Measurements from ENCODE around the gene LRRK1. TPM values are rescaled to one million over a fixed set of nuclear protein-coding genes. Genes with fewer than 3 reads are reported as not detected.

Gene LRRK1
- polyA plus RNA-seq, 1 donor: 3.0 TPM

DNA sequence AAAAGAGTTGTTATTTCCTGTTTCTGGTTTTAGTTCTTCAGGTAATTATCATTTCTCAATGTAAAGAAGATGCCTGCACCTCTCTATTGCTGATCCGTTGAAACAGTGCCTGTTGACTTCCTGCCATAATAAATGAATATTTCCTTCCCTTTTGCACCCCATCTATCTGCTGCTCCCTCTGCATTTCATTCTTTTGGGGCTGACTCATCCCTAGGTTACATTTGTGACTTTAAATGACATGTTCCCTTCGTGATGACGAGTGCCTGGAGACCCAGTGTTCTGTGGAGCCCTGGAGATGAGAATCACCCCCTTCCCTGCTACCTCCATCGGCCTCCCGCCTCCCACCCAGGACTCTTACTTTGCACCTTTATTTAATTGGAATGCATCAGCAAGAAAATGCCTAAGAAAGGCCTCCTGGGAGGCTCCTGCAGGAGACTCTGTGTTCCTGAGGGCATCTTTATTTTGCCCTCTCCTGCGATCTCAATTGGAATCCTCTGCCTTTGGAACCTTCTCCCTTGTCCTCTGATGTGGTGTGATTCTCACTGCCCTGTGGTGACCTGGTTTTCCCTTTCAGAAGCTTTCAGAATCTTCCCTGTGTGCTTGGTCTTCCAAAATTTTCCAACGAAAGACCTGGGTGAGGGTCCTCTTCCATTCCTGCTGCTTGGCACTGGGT is 13.7 kb downstream of the LRRK1 start:
- no peak for DNase-seq

DNA sequence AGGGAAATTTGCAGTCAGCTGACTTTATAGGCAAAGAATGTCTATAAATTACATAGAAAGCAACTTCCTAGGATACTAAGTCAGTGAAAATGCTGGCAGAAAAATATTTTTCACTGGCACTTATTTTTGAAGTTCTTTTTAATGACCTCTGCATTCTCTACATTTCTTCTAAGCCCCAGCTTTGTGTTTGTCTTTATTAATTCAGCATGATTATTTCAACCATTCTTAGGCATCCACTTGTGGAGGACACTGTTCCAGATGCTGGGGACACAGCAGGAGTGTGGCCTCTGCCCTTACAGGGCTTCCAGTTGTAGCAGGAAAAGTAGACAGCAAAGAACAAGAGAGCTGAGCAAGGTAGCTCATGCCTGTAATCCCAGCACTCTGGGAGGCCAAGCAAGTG is 15.0 kb downstream of the LRRK1 start:
- no peak for DNase-seq

DNA sequence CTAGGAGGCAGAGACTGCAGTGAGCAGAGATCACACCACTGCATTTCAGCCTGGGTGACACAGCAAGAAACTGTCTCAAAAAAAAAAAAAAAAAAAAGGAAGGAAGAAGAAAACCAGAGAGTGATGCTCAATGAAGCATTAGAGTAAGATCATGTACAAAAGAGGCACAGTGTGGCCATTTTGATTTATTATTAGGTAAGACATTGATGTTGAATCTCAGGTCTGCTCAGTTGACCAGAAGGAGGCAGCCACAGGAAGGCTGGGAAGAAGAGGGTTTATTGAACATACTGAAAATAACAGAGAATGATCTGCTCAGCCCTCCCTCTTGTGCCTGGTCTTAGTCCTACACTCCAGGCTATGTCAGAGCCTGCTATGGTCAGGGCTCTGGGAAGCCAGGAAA is 15.6 kb downstream of the LRRK1 start:
- no peak for DNase-seq

DNA sequence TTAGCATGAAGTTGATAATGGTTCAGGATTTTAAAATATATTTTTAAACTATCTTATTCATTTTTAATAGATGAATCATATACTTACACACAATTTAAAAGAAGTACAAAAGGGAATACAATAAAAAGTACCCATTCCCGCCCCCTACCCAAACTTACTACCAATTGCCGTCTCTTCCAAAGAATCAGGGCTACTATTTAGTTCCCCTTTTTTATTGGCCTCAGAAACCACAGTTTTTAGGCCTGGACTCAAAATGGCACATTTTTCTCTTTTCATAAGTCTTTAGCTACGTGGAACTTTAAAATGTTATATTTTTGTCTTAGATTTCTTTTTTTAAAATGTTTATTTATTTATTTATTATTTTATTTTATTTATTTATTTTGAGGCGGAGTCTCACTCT is 18.0 kb downstream of the LRRK1 start:
- no peak for DNase-seq

DNA sequence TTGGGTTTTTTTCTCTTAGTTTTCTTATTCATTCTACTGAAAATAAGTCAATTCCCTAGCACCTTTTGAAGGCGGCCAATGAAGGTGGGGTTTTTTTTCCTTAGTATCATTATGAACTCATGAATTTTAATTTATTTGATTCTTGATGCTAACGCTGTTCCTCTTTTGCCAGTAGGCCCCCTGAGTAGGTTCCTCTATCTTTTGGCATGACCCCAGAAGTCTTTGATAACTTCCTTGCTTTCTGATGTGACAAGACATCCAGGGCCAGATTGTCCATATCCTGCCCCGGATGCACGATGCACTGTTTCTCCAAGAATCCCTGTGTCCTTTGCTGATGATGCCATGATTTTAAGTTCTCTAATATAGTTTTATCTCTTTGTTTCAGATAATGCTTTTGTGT is 20.6 kb downstream of the LRRK1 start:
- no peak for DNase-seq

DNA sequence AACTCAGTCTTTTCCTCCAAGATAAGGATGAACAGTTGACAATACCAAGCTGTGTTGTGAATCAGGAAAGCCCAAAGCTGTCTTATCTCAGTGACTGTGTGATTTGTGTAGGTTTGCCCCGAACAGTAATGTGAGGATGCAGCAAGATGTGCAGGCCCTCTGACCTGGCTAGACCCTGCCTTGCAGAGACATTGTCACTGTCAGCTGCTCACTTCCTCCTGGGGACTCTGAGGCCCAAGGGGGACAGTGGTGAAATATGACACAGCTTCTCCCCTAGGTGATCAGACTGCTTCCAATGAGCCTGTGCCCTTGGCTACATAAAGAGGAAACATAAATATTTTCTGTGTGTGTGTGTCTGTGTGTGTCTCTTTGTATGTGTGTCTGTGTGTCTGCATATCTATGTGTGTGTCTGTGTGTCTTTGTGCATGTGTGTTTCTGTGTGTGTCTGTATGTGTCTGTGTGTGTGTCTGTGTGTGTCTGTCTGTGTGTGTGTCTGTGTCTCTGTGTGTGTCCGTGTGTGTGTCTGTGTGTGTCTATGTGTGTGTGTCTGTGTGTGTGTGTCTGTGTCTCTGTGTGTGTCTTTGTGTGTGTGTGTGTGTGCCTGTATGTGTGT is 21.7 kb downstream of the LRRK1 start:
- DNase-seq: no peak

DNA sequence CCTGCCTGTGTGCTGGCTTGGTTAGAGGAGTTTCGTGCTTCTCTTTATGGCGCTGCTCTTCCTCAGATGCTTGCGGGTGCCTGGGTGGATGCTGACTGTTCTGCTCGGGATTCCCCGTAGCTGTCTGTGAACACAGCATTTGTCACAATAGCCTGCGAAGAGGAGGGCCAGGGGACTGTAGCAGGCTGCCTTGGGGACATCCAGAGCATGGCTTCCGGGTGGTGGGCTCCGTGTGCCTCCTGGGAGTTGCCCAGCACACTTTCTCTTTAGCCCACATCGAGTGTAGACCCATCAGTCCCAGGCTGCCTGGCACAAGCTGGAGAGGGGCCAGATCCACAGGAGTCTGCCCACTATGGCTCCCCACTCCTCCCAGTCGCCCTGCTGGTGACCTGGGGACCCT is 22.4 kb downstream of the LRRK1 start:
- no peak for DNase-seq

DNA sequence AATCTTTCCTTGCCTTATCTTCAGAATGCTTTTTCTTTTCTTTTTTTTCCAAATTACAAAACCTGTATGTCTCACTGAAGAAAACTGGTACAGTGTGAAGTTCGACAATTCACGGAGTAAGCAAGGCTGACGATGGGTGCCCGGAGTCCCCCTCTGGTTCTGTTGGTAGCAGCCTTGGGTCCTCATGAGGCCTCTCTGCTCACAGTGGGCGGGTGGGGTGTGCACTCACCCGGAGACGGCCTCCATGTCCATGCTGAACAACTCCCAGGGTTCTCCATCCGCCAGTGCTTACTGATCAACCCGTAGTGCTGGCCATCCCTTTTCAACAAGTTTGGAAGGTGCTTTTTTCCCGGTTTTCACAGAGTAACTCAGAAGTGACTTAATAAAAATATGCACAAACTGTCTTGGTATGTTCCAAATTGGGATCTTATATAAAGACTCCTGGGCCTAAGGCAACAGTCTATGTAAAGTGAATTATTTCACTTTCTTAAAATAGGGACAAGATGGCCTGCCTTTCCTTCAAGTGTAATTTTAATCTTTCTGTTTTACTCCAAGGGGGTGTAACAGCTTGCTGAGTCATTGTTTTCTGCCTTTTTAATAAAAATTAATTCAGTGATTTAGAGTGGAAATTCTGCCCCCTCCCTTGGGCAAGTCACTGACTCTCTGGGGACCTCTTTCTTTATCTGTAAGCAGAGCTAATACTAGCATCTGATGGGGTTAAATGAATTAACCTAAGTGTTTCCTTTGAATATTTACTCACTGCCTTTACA is 23.7 kb downstream of the LRRK1 start:
- DNase-seq: no peak

DNA sequence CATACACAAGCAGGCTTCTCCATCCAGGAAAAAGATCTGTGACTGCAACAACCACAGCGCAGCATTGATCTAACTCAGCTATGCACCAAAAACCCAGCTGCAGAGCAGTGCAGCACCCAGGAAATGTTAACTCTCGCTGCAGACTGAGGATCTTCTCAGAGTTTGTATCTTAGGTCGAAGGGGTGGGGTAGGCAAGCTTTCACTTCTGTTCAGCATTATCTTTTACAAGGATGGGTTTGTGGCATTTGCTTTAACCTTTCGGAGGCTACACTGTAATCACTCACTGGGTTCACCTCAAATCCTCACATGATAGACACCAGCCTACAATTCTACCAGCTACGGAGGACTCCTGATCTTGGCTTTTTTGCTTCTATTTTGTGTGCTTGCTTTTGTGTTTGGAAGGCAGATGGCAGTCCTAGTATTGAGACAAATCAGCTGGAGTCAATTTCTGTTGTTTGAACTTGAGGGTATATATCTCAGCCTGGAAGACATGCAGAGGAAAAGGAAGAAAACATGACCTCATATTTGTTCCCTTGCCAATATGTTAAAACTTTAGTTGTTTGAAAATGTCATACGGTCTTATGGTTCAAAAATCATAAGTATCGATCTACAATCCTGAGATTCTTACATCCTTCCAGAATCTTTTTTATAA is 25.2 kb downstream of the LRRK1 start:
- no peak for DNase-seq

DNA sequence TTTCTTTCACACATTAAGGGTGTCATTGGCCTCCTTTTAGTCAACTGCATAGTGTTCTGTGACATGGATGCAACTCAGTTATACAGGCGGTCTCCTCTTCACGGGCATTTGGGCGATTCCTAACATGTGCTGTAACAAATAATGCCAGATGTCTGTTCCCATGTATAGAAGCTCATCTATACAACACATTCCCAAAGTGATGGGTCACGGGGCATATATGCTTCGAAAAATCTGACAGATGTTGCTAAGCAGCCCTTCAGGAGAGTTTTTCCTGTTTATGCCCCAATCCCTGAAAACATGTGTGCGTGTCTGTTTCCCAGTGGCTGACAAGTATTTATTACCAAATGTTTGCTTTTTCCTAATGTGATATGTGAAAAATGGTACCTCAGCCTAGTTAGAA is 25.8 kb downstream of the LRRK1 start:
- no peak for DNase-seq

DNA sequence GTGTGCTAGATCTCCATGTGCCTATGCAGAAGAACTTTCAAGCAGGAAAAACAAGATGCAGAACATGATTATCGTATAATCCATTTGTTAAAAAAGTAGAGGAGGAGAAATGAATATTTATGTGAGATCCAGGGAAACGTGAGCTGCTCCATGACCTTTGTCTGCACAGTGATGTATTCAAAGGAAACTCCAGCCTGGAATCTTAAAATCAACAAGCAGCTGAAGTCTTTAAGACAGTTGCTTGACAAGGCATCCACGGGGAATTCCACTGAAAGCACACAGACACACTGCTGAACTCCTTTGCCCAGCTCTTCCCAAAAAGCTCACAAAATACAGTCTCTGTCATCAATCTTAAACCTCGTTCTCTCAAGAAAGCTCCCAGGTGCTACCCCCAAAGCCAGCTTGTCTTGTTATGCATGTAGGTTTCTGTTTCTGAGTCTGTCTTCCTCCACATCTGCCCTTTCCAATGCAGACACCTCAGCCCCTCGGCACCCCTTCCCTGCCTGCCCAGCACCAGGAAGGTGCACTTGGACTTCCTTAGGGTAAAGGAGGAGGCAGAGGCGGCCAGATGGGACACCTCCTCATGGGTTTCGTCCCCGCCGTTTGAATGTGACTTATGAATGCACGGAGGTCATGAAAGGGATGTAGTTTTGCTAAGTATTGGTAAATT is 28.7 kb downstream of the LRRK1 start:
- no peak for DNase-seq

DNA sequence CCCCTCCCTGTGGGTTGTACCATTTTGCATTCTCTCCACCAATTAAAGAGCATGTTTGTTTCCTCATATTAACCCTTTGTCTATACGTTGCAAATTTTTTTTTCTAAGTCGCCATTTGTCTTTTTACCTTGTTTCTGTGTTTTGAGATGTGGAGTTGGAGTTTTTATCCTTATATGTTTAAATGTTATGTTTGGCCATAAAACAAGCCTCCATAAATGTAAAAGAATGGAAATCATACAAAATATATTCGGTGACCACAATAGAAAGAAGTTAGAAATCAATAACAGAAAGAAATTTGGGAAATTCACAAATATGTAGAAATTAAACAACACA is 29.2 kb downstream of the LRRK1 start:
- DNase-seq: no peak

DNA sequence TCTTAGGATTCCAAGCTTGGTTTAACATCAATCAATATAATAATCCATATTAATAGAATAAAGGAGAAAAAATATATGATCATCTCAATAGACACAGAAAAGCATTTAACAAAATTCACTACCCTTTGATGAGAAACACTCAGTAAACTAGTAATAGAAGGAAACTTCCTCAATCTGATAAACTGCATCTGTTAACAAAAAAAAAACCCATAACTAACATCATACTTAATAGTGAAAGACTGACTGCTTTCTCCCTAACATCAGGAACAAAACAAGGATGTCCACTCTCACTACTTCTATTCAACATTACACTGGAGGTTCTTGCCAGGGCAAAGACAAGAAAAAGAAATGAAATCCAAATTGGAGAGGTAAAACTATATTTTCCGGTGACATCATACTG is 30.5 kb downstream of the LRRK1 start:
- no peak for DNase-seq

DNA sequence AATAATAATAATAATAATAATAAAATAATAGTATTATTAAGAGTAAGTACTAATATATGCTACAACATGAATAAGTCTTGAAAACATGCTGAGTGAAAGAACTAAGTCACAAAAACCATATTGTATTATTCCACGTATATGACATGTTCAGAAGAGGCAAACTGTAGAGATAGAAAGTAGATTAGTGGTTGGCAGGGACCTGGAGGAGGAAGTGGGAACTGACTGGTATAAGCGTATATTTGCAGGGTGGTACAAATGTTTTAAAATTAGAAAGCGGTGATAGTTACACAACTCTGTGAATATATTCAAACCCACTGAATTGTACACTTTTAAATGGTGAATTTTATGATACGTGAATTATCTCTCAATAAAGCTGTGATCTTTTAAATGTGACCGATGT is 32.8 kb downstream of the LRRK1 start:
- no peak for DNase-seq

DNA sequence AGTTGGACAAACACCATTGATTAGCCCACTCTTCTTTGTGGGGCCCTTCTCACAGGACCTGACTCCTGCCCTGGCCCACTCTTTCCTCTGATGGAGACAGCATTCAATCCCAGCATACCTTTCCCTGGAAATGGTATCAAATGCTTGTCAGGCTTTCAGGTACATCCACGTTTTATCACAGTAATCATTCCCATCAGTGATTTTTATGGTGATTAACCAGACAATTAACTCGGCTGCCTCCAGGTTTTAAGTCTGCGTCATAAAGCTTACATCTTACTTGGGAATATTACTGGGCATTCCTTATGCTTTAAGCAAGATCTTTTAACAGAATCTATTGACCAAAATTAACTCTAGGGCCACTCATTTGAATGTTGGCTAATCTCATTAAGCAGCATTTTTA is 33.4 kb downstream of the LRRK1 start:
- DNase-seq: no peak

DNA sequence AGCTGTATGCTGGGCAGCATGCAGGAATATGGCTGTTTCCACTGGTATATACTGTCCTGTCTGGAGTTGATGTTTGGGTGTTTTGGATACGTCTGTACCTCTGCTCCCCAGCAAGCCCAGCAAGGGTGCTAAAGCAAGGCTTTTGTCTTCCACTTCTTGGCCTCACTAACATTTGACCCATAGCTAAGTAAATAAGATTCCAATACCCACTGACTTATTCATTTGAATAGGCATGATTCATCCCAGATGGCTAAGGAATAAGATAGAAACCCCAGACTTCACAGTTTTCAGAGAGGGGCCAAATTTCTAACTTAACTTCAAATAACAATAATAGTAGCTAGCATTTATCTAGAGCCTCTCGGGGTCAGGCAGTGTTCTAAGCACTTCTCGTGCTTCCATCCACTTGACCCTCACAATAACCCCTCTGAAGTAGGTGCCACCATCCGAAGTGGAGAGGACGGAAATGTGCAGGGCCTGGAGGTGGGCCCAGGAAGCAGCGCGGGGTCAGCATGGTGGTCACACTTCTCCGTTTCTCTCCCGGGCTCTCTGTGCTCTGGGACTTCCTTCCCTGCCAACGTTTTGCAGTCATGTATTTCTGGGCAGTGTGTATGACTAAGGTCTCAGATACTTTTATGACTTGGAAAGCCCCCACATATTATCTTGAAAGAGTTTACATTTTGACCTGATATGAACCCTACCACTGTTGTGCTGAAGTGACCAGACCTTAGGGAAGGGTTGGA is 39.3 kb downstream of the LRRK1 start:
- DNase-seq: no peak

DNA sequence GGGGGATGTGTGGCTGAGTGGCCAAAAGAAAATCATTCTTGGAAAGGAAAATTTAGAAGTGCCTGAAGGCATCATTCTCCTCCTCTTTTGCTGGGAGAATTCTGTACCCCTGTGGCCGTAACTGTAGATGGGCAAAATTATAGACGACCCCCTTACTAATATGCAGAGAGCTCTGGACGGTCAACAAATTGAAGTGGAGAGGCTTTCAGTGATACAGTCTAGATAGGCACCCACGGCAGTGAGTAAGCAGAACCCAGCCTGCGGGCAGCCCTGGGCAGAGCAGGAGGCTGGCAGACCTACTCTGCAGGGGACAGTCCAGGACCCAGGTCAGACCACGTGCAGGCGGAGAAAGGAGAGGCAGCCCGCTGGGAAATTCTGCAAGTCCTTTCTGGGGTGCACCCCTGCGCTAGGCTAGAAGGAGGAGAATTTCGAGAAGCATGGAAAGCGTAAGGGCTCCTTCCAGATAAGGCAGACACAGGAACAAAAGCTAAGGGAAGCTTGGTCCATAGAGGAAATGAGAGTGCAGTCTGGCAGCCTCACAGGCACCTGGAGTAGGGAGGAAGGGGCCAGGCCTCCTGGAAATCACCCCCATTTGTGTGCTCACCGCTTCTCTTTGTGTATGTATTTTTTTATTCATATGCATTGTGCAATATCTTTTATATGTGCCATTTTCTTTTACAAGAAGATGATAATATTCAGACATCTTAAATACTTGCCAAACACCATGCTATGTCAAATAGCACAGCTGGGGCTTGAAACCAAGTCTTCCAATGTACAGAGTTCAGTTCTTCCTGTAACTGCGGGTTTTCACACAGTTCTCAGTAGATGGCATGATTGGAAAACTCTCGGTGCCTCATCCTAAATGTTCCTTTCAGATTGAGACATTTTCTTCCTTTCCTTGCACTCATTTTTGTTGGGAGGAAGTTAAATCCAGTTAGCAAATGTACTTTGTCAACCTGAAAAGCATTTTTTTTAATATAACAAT is 40.2 kb downstream of the LRRK1 start:
- DNase-seq: no peak

DNA sequence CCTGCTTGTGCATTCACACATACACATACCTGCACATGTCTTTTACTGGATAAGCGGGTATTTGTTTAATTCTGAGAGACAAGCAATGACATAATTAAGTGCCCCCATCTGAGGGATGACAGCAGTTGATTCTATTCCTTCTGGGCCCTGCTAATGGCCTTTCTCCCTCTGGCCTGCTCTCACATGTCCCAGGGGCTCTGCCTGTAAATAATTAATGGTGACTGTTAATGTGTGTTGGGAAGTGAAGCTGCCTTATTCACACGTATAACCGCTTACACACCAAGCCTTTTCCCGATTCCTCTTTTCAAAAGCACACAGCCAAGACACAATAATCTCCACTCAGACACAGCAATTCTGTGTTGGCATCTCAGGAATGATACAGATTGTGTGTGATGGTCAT is 47.8 kb downstream of the LRRK1 start:
- peak; percentile 48 for DNase-seq

DNA sequence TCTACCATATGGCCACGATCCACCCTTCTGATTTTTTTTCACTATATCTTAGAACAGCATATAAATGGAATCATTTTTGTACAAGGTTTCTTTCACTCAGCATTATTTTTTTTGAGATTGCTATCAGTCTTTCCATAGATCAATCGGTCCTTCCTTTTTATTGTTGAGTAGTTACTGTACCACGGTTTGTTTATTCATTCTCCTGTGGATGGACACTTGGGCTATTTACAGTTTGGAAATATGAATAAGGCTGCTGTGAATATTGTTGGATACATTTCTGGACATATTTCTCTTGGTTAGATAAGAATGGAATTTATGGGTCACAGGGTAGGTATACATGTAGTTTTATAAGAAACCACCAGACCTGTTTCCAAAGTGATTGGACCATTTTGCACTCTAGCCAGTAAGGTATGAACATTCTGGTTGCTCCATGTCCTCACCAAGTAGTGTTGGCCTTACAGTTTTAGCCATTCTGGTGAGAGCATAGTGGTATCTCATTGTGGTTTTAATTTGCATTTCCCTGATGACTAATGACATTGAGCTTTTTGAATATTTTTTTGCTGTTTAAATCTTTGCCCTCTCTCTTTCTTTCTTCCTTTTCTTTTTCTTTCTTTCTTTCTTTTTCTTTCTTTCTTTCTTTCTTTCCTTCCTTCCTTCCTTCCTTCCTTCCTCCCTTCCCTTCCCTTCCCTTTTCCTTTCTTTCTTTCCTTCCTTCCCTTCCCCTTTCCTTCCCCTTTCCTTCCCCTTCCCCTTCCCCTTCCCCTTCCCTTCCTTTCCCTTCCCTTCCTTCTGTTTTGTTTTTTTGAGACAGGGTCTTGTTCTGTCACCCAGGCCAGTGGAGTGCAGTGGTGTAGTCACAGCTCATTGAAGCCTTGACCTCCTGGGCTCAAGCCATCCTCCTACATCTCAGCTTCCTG is 49.2 kb downstream of the LRRK1 start:
- DNase-seq: no peak

DNA sequence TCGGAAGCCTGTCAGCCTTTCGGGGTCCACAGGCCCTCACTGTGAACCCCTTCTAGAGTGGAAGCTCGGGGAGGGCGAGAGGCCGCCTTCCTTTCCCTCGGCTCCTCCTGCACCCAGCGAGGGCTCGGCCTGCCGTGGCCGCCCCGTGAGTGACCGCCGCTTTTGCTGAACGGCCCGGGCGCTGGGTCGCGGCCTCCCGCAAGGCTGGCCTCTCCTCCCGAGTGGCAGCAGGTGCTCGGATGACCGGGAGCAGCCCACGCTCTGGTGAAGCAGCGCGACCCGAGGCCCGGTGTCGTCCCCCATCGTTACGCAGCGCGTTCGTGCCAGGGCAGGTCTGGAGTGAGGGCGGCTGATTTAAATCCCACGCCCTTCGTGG is 53.8 kb downstream of the LRRK1 start:
- no peak for DNase-seq
